Neural progenitor cell (in vitro differentiated cells): ENCODE measurements around the gene ME1.

Experiments used
- CTCF ChIP-seq: fragments of 200-600 bp; sonication (generic); IDR thresholded peaks from 2 replicates; pipeline ENCODE4 v1.5.1; 2017; ENCODE audit warnings: antibody characterized with exemption, mild to moderate bottlenecking
- EZH2 ChIP-seq: fragments of 200-600 bp; sonication (generic); IDR thresholded peaks from 2 replicates; pipeline ENCODE4 v1.6.1; 2017; ENCODE audit warnings: antibody characterized with exemption, mild to moderate bottlenecking, moderate library complexity

GRCh38 chr6:83258517-83258916, 172.3 kb downstream of the ME1 start:
- no peak for TF ChIP-seq CTCF
- TF ChIP-seq EZH2: no peak
